Lower lobe of right lung (tissue), 2 donors: ENCODE measurements around the gene C10orf105. TPM values are rescaled to one million over a fixed set of nuclear protein-coding genes. Genes with fewer than 3 reads are reported as not detected.
A peak's percentile ranks its signal among the peaks of the same experiment; 100 is the strongest.

Experiments used
- ATAC-seq, 2 donors: fragments of 200-7000 bp; cut with Tn5 transposase; one replicate each; pipeline ENCODE4 v1.9.1; 2020 to 2022; ENCODE audit warnings: mild to moderate bottlenecking in 2 of 2, moderate library complexity in 2 of 2
- DNase-seq: peaks from one replicate; pipeline ENCODE4 v3.0.0-alpha.2; 2020
- H3K27ac ChIP-seq: fragments of 200-600 bp; one replicate; pipeline ENCODE4 v1.8.0; 2022
- H3K27me3 ChIP-seq: fragments of 200-600 bp; one replicate; pipeline ENCODE4 v1.8.0; 2022; ENCODE audit warnings: low read depth
- H3K36me3 ChIP-seq: fragments of 200-600 bp; one replicate; pipeline ENCODE4 v1.8.0; 2022; ENCODE audit warnings: mild to moderate bottlenecking
- H3K4me1 ChIP-seq: fragments of 200-600 bp; one replicate; pipeline ENCODE4 v1.8.0; 2022
- H3K4me3 ChIP-seq: fragments of 200-600 bp; one replicate; pipeline ENCODE4 v1.8.0; 2022; ENCODE audit warnings: mild to moderate bottlenecking
- H3K9me3 ChIP-seq: fragments of 200-600 bp; one replicate; pipeline ENCODE4 v1.8.0; 2022
- intact Hi-C: fragments of 100-400 bp; cut with DNase I; formaldehyde crosslinking; loops from one replicate; pipeline ENCODE4 v1.11.0; 2022
- total RNA-seq: library from RNA; stranded (reverse); fragmentation: NEBNext Ultra II Directional; extraction: Animal tissue kit (Norgen Biotek cat#: 25700); gene quantifications from one replicate; pipeline ENCODE4 v1.2.1, GENCODE V29; 2021
- TF ChIP-seq, protein P1 (sequence below): fragments of 200-600 bp; IDR thresholded peaks from one replicate; pipeline ENCODE4 v1.8.0; 2022; ENCODE audit warnings: antibody characterized with exemption, mild to moderate bottlenecking
- donor health status: DM: no; HTN: yes; CAD: no; lungs with severe emphysema.

C10orf105 gene
- total RNA-seq, 1 donor from 2014 or later = 0.32 TPM

DNA sequence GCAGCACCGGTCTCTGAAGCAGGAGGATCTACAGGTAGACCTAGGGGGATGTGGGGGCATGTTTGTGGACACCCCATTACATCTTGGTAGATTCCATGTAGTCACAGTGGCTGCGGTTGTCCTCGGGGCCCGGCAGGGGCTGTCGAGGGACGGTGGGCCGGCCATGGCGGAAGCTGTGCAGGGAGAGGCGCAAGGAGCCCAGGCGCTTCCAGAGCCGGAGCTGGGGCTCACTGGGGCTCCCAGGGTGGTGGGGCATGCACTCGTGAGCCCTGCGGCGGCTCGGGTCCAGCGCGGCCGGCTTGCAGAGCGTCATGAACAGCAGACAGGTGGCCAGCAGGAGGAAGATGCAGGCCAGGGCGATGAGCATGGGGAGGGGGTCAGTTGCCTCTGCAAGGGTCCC is 3.7 kb downstream of the C10orf105 start:
- TF ChIP-seq, protein P1, sequence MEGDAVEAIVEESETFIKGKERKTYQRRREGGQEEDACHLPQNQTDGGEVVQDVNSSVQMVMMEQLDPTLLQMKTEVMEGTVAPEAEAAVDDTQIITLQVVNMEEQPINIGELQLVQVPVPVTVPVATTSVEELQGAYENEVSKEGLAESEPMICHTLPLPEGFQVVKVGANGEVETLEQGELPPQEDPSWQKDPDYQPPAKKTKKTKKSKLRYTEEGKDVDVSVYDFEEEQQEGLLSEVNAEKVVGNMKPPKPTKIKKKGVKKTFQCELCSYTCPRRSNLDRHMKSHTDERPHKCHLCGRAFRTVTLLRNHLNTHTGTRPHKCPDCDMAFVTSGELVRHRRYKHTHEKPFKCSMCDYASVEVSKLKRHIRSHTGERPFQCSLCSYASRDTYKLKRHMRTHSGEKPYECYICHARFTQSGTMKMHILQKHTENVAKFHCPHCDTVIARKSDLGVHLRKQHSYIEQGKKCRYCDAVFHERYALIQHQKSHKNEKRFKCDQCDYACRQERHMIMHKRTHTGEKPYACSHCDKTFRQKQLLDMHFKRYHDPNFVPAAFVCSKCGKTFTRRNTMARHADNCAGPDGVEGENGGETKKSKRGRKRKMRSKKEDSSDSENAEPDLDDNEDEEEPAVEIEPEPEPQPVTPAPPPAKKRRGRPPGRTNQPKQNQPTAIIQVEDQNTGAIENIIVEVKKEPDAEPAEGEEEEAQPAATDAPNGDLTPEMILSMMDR = no peak
- peaks cover 69% of the 10 kb centered on the region for H3K4me1 ChIP-seq
- ATAC-seq (no peak), DNase-seq (no peak)
- peak overlapping the region; percentile 89 for H3K27ac ChIP-seq
- H3K27me3 ChIP-seq = no peaks in the 10 kb centered on the region
- intact Hi-C loops = no loop called here
- no peak overlapping the region for H3K4me3 ChIP-seq
- no peaks in the 10 kb centered on the region for H3K9me3 ChIP-seq
- no peaks in the 10 kb centered on the region for H3K36me3 ChIP-seq

DNA sequence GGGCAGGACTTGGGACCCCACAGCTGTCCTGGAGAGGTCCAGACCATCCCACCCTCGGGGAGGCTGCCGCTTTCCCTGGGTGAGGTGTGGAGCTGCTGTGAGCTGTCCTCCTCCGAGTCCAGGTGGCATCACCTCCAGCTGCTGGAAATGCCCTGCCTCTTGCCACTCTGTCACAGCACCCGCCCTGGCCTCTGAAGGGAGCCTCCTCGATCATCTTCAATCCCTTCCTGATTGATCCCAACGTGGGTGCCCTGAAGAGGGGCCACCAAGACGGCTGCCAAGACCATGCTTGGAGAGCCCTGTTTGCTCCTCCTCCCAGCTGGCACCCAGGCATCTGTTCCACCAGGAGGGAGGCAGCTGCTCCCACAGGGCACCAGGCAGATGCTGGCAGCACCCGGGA is 4.6 kb downstream of the C10orf105 start:
- Histone ChIP-seq H3K4me3 (peak overlapping the region; percentile 20), H3K27me3 (no peaks in the 10 kb centered on the region), H3K36me3 (no peaks in the 10 kb centered on the region), H3K27ac (peak overlapping the region; percentile 89), H3K4me1 (peaks cover 69% of the 10 kb centered on the region), H3K9me3 (no peaks in the 10 kb centered on the region)
- DNase-seq = no peak
- intact Hi-C loops = no loop called here
- TF ChIP-seq, protein P1 = no peak
- no peak for ATAC-seq

DNA sequence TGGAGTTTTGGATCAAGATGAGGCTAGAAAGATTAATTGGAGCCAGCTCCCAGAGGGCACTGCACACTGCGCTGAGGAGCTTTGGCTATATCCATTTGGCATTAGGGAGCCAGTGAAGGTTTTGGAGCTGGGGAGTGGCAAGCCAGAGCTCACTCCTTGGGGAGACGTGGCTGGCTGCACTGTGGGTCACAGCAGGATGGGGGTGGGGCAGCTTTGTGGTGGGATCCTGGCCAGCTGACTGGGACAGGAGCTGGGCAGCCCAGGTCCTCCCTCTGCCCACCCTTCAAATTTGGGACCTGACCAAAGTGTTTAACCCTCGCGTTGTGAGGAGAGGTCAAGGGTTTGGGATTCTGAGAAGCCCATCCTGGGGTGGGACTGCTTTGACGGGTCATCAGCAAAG is 5.0 kb downstream of the C10orf105 start:
- Histone ChIP-seq H3K27ac (peak overlapping the region; percentile 89), H3K4me1 (peaks cover 68% of the 10 kb centered on the region), H3K9me3 (no peaks in the 10 kb centered on the region), H3K4me3 (peak overlapping the region; percentile 20), H3K36me3 (no peaks in the 10 kb centered on the region), H3K27me3 (no peaks in the 10 kb centered on the region)
- DNase-seq = no peak
- no peak for ATAC-seq
- TF ChIP-seq, protein P1 = no peak
- intact Hi-C loops = no loop called here

DNA sequence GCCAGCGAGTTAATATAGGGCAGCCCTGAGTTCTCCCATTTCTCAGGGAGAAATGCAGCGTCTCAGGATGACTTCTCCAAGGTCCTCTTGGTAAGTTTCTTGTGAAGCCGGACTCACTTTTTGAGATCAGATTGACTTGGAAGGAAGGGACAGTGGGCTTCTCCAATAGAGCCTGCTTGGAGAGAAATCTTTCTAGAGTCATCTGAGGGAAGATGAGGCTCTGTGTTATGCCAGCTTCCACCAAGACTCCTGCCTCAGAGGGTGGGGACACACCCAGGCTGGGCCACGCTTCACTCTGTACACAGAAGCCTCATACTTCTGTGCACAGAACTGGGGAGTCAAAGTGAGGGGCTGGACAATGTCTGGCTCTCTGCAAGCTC is 5.6 kb downstream of the C10orf105 start:
- ATAC-seq (no peak), DNase-seq (no peak)
- TF ChIP-seq, protein P1 = no peak
- Histone ChIP-seq H3K27me3 (no peaks in the 10 kb centered on the region), H3K9me3 (no peaks in the 10 kb centered on the region), H3K4me3 (peak overlapping the region; percentile 20), H3K27ac (peak overlapping the region; percentile 89), H3K4me1 (peaks cover 63% of the 10 kb centered on the region), H3K36me3 (no peaks in the 10 kb centered on the region)
- intact Hi-C loops = no loop called here

DNA sequence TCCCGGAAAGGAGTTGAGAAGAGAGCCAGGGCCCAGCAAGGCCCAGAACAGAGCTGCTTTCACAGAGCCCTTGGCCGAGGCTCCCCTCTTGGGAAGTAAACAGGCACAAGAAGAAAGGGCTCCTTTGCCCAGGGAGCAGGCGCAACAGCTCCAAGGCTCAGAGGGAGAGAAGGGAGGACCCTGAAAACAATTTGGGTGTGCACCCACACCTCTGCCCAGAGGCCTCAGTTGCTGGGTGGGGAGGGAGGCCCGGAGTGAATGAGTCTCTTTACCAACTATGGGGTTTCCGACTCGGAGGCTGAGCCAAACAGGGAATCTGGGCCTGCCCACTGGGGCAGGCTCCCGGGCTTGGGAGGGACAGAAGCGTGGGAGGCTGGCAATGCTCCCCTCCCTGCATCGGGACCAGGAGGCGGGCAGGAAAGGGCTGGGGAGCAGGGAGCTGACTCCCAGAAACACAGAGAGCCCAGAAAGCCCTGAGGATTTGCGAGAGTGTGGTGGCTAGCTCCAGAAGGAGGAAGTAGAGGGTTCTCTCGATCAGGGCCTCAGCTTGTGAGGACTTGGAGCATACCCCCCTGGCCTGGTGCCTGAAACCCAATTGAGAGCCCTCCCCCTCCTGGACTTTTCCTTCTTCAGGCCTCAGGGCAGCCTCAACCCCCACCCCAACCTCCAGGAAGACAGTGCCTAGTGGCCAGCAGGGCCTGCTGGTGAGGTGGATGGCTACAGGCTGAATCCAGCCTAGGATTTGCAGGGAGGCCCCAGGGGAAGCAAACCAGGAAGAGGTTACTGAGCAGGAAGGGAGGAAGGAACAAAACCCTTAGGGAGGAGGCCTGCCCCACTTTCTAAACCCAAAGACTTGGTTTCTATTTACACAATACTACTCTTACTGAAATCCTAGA is 6.2 kb downstream of the C10orf105 start:
- Histone ChIP-seq H3K9me3 (no peaks in the 10 kb centered on the region), H3K36me3 (no peaks in the 10 kb centered on the region), H3K4me3 (peak overlapping the region; percentile 20), H3K4me1 (peaks cover 64% of the 10 kb centered on the region), H3K27ac (peak overlapping the region; percentile 89), H3K27me3 (no peaks in the 10 kb centered on the region)
- intact Hi-C loops = no loop called here
- peak; percentile 74 for DNase-seq
- TF ChIP-seq, protein P1 = no peak
- ATAC-seq = peak; percentile 66 to 87
